Activated naive CD4-positive, alpha-beta T cell treated with anti-CD3 and anti-CD28 coated beads, Interleukin-2, amount 50 U/mL, for 72 hours (primary cell): Measurements from ENCODE around the gene UBE2E1. TPM values are rescaled to one million over a fixed set of nuclear protein-coding genes. Genes with fewer than 3 reads are reported as not detected.
A peak's percentile ranks its signal among the peaks of the same experiment; 100 is the strongest.
"Not testable (repeated sequence)": the region's sequence is repeated elsewhere in the genome, so short reads cannot be mapped to it uniquely, and the experiment has no call there.

Experiments
- ATAC-seq, 2 donors: fragments of 150-1000 bp; cut with Tn5 transposase; 2 replicates each; pipeline ENCODE4 v1.10.0; 2021; ENCODE audit warnings: mild to moderate bottlenecking in 2 of 2, moderate library complexity in 2 of 2
- DNase-seq, 2 donors: peaks; one replicate each; pipeline ENCODE4 v3.0.0; 2021 to 2022; ENCODE audit warnings: low spot score in 2 of 2
- H3K27ac Mint-ChIP-seq, 2 donors: one replicate each; pipeline ENCODE4 v1.8.0; 2022; ENCODE audit warnings: mild to moderate bottlenecking in 2 of 2, mixed read lengths in 2 of 2
- H3K36me3 Mint-ChIP-seq, 2 donors: one replicate each; pipeline ENCODE4 v1.8.0; 2022; ENCODE audit warnings: mixed read lengths in 2 of 2
- H3K9me3 Mint-ChIP-seq, 2 donors: one replicate each; pipeline ENCODE4 v1.8.0; 2022; ENCODE audit warnings: mixed read lengths in 2 of 2
- total RNA-seq, 2 donors: library from RNA; stranded (reverse); gene quantifications; one replicate each; pipeline ENCODE4 v1.2.3, GENCODE V29; 2022

Gene UBE2E1
- total RNA-seq, 2 donors from 2014 or later: 29.6 to 82.2 TPM

- H3K9me3 Mint-ChIP-seq: no peaks in the 10 kb centered on the region
- H3K36me3 Mint-ChIP-seq: peaks cover 8 to 21% of the 10 kb centered on the region in 2 donors
- H3K27ac Mint-ChIP-seq: peak overlapping the region in 1 of 2 donors; percentile 32
- ATAC-seq: no peak
- no peak for DNase-seq
Measured at GRCh38 chr3:23877329-23877980, 71.7 kb downstream of the UBE2E1 start.

- peak overlapping the region in 1 of 2 donors; percentile 9 for H3K27ac Mint-ChIP-seq
- peaks cover 8 to 21% of the 10 kb centered on the region in 2 donors for H3K36me3 Mint-ChIP-seq
- ATAC-seq: no peak
- no peaks in the 10 kb centered on the region for H3K9me3 Mint-ChIP-seq
- DNase-seq: no peak
Measured at GRCh38 chr3:23879485-23879884, 73.7 kb downstream of the UBE2E1 start.

GRCh38 chr3:23880703-23881339 lies 75.1 kb downstream of the UBE2E1 start:
- ATAC-seq (no peak), DNase-seq (no peak)
- H3K9me3 Mint-ChIP-seq: no peaks in the 10 kb centered on the region
- H3K27ac Mint-ChIP-seq: no peak overlapping the region
- peaks cover 8 to 21% of the 10 kb centered on the region in 2 donors for H3K36me3 Mint-ChIP-seq

- not testable (repeated sequence) for H3K9me3 Mint-ChIP-seq, DNase-seq, ATAC-seq, H3K27ac Mint-ChIP-seq
- H3K36me3 Mint-ChIP-seq: peaks cover 8 to 21% of the 10 kb centered on the region in 2 donors
Measured at GRCh38 chr3:23881993-23882392, 76.2 kb downstream of the UBE2E1 start.

- ATAC-seq: no peak
- DNase-seq: no peak
- Mint-ChIP-seq H3K9me3 (no peaks in the 10 kb centered on the region), H3K36me3 (peaks cover 8 to 21% of the 10 kb centered on the region in 2 donors), H3K27ac (no peak overlapping the region)
Measured at GRCh38 chr3:23882487-23882918, 76.7 kb downstream of the UBE2E1 start.

- Mint-ChIP-seq H3K36me3 (peaks cover 8 to 15% of the 10 kb centered on the region in 2 donors), H3K9me3 (no peaks in the 10 kb centered on the region), H3K27ac (no peak overlapping the region)
- DNase-seq: no peak
- ATAC-seq: no peak
Measured at GRCh38 chr3:23884481-23884880, 78.7 kb downstream of the UBE2E1 start.

- Mint-ChIP-seq H3K9me3 (no peaks in the 10 kb centered on the region), H3K27ac (no peak overlapping the region), H3K36me3 (peaks cover 8 to 12% of the 10 kb centered on the region in 2 donors)
- no peak for DNase-seq
- no peak for ATAC-seq
Measured at GRCh38 chr3:23885210-23885609, 79.5 kb downstream of the UBE2E1 start.

- peaks cover 8 to 10% of the 10 kb centered on the region in 2 donors for H3K36me3 Mint-ChIP-seq
- H3K27ac Mint-ChIP-seq: peak overlapping the region in 1 of 2 donors; percentile 80
- ATAC-seq (no peak), DNase-seq (no peak)
- H3K9me3 Mint-ChIP-seq: no peaks in the 10 kb centered on the region
Measured at GRCh38 chr3:23886311-23886710, 80.6 kb downstream of the UBE2E1 start.

- no peaks in the 10 kb centered on the region for H3K9me3 Mint-ChIP-seq
- ATAC-seq (no peak), DNase-seq (no peak)
- no peak overlapping the region for H3K27ac Mint-ChIP-seq
- H3K36me3 Mint-ChIP-seq: no peaks in the 10 kb centered on the region
Measured at GRCh38 chr3:23888617-23889228, 83.0 kb downstream of the UBE2E1 start.

GRCh38 chr3:23889386-23889785 lies 83.6 kb downstream of the UBE2E1 start:
- DNase-seq (no peak), ATAC-seq (no peak)
- no peaks in the 10 kb centered on the region for H3K9me3 Mint-ChIP-seq

GRCh38 chr3:23889950-23890349 lies 84.2 kb downstream of the UBE2E1 start:
- H3K36me3 Mint-ChIP-seq: no peaks in the 10 kb centered on the region
- ATAC-seq: no peak
- H3K9me3 Mint-ChIP-seq: no peaks in the 10 kb centered on the region
- DNase-seq: no peak
- no peak overlapping the region for H3K27ac Mint-ChIP-seq

More at GRCh38 chr3:23889386-23889785, 83.6 kb downstream of the UBE2E1 start:
- H3K27ac Mint-ChIP-seq: no peak overlapping the region
- no peaks in the 10 kb centered on the region for H3K36me3 Mint-ChIP-seq

- peak overlapping the region in 1 of 2 donors; percentile 34 for H3K27ac Mint-ChIP-seq
Measured at GRCh38 chr3:23894254-23895061, 88.7 kb downstream of the UBE2E1 start.

GRCh38 chr3:23895181-23895580 lies 89.4 kb downstream of the UBE2E1 start:
- peaks cover 11 to 14% of the 10 kb centered on the region in 2 donors for H3K36me3 Mint-ChIP-seq

More at GRCh38 chr3:23894254-23895061, 88.7 kb downstream of the UBE2E1 start:
- DNase-seq (no peak), ATAC-seq (no peak)
- Mint-ChIP-seq H3K9me3 (no peaks in the 10 kb centered on the region), H3K36me3 (peaks cover 9 to 14% of the 10 kb centered on the region in 2 donors)

GRCh38 chr3:23900744-23901143 lies 95.0 kb downstream of the UBE2E1 start:
- Mint-ChIP-seq H3K27ac (peak overlapping the region in 1 of 2 donors; percentile 17), H3K36me3 (peaks cover 22 to 30% of the 10 kb centered on the region in 2 donors), H3K9me3 (no peaks in the 10 kb centered on the region)
- DNase-seq: no peak
- no peak for ATAC-seq

More at GRCh38 chr3:23895181-23895580, 89.4 kb downstream of the UBE2E1 start:
- Mint-ChIP-seq H3K27ac (peak overlapping the region in 1 of 2 donors; percentile 34), H3K9me3 (no peaks in the 10 kb centered on the region)
- DNase-seq: no peak
- ATAC-seq: no peak

- ATAC-seq (no peak), DNase-seq (no peak)
- Mint-ChIP-seq H3K27ac (no peak overlapping the region), H3K36me3 (peaks cover 15 to 21% of the 10 kb centered on the region in 2 donors), H3K9me3 (no peaks in the 10 kb centered on the region)
Measured at GRCh38 chr3:23904545-23904944, 98.8 kb downstream of the UBE2E1 start.

GRCh38 chr3:23909341-23909740 lies 103.6 kb downstream of the UBE2E1 start:
- H3K36me3 Mint-ChIP-seq: peaks cover 5 to 8% of the 10 kb centered on the region in 2 donors
- no peak overlapping the region for H3K27ac Mint-ChIP-seq
- DNase-seq (no peak), ATAC-seq (no peak)
- H3K9me3 Mint-ChIP-seq: no peaks in the 10 kb centered on the region
